Brain microvascular endothelial cell (primary cell): Measurements from ENCODE around the gene TPSAB1.
"Not testable (repeated sequence)": the region's sequence is repeated elsewhere in the genome, so short reads cannot be mapped to it uniquely, and the experiment has no call there.

Experiments
- DNase-seq: peaks from one replicate; pipeline ENCODE4 v3.0.0-alpha.2; 2020
- H3K27ac ChIP-seq: fragments of 250-450 bp; sonication (Bioruptor Pico); 2 replicates; pipeline ENCODE4 v1.5.1; 2020; ENCODE audit warnings: mild to moderate bottlenecking, moderate library complexity
- H3K27me3 ChIP-seq: fragments of 250-450 bp; sonication (Bioruptor Pico); replicated peaks from 2 replicates; pipeline ENCODE4 v1.5.1; 2020; ENCODE audit warnings: mild to moderate bottlenecking
- H3K36me3 ChIP-seq: fragments of 250-450 bp; sonication (Bioruptor Pico); replicated peaks from 2 replicates; pipeline ENCODE4 v1.5.1; 2020; ENCODE audit warnings: mild to moderate bottlenecking
- H3K4me3 ChIP-seq: 2 replicates; pipeline ENCODE4 v1.5.1; 2011; ENCODE audit warnings: low read depth, mild to moderate bottlenecking, control low read depth, low read length, moderate library complexity
- CTCF ChIP-seq: IDR thresholded peaks from 2 replicates; pipeline ENCODE4 v1.5.1; 2011; ENCODE audit warnings: low read depth, mild to moderate bottlenecking, moderate library complexity, low read length, control low read depth, inconsistent platforms; ENCODE audit errors: missing control alignments
- in situ Hi-C: cut with HindIII; loops from 2 replicates; pipeline ENCODE4 v1.10.0; 2017; ENCODE audit warnings: low sequenced_read_pairs, low pct_ligation_motif_present

The TPSAB1 gene

GRCh38 chr16:1240436-1240835, at the start of gene TPSAB1:
TPSAB1 (plus strand) TSS chr16:1240705; CDS start chr16:1240939, 234 bp downstream.
- in situ Hi-C loops, H3K27ac ChIP-seq, H3K27me3 ChIP-seq, H3K36me3 ChIP-seq, DNase-seq, H3K4me3 ChIP-seq: not testable (repeated sequence)

- in situ Hi-C loops, H3K4me3 ChIP-seq, H3K27me3 ChIP-seq, H3K36me3 ChIP-seq, H3K27ac ChIP-seq, DNase-seq: not testable (repeated sequence)
These were observed 49.7 kb upstream of the TPSAB1 start for GRCh38 chr16:1190789-1191188.

GRCh38 chr16:1192384-1193073, 48.0 kb upstream of the TPSAB1 start:
- Histone ChIP-seq H3K36me3 (no peaks in the 10 kb centered on the region), H3K4me3 (no peak overlapping the region), H3K27ac (no peak overlapping the region), H3K27me3 (no peaks in the 10 kb centered on the region)
- in situ Hi-C loops = no loop called here
- DNase-seq = no peak
- no peak for TF ChIP-seq CTCF

- Histone ChIP-seq H3K27ac (no peak overlapping the region), H3K4me3 (no peak overlapping the region), H3K27me3 (no peaks in the 10 kb centered on the region), H3K36me3 (no peaks in the 10 kb centered on the region)
- TF ChIP-seq CTCF = no peak
- in situ Hi-C loops = no loop called here
- no peak for DNase-seq
These were observed 47.2 kb upstream of the TPSAB1 start for GRCh38 chr16:1193143-1193824.

- no peak overlapping the region for H3K27ac ChIP-seq
- DNase-seq = no peak
- TF ChIP-seq CTCF = no peak
- H3K4me3 ChIP-seq = no peak overlapping the region
- H3K36me3 ChIP-seq = no peaks in the 10 kb centered on the region
- H3K27me3 ChIP-seq = no peaks in the 10 kb centered on the region
- in situ Hi-C loops = no loop called here
These were observed 46.5 kb upstream of the TPSAB1 start for GRCh38 chr16:1193825-1194581.

- in situ Hi-C loops = no loop called here
- no peak for DNase-seq
- Histone ChIP-seq H3K4me3 (no peak overlapping the region), H3K36me3 (no peaks in the 10 kb centered on the region), H3K27me3 (no peaks in the 10 kb centered on the region), H3K27ac (no peak overlapping the region)
- TF ChIP-seq CTCF = peak; percentile 64
These were observed 45.7 kb upstream of the TPSAB1 start for GRCh38 chr16:1194665-1195392.
